ENCODE data around the gene CASS4.

Gene CASS4

GRCh38 chr20:56445540-56445939, 33.5 kb downstream of the CASS4 start:
- no peak for DNase-seq

GRCh38 chr20:56447227-56447626, 35.2 kb downstream of the CASS4 start:
- DNase-seq = no peak

GRCh38 chr20:56449459-56449858, 37.4 kb downstream of the CASS4 start:
- no peak for DNase-seq

GRCh38 chr20:56451056-56451765, 39.2 kb downstream of the CASS4 start:
- DNase-seq = no peak

- DNase-seq = no peak
These were observed 41.3 kb downstream of the CASS4 start for GRCh38 chr20:56453352-56453751.

GRCh38 chr20:56454754-56455153, 42.7 kb downstream of the CASS4 start:
- no peak for DNase-seq

GRCh38 chr20:56458206-56458821, 46.3 kb downstream of the CASS4 start:
- no peak for DNase-seq

- DNase-seq = no peak
These were observed 48.4 kb downstream of the CASS4 start for GRCh38 chr20:56460459-56460858.

- no peak for DNase-seq
These were observed 49.5 kb downstream of the CASS4 start for GRCh38 chr20:56461576-56461975.

- DNase-seq = no peak
These were observed 51.4 kb downstream of the CASS4 start for GRCh38 chr20:56463428-56463827.

GRCh38 chr20:56465997-56466396, 53.9 kb downstream of the CASS4 start:
- DNase-seq = no peak

GRCh38 chr20:56467968-56468315, 55.9 kb downstream of the CASS4 start:
- no peak for DNase-seq

GRCh38 chr20:56468316-56469076, 56.4 kb downstream of the CASS4 start, which contains the start of gene RTF2:
TSS of gene RTF2 (plus strand) at chr20:56468627. CDS start at chr20:56468698, 71 bp downstream.
- peak; percentile 88 for DNase-seq

GRCh38 chr20:56469077-56469449, 57.0 kb downstream of the CASS4 start:
- DNase-seq = no peak

- DNase-seq = no peak
These were observed 71.9 kb downstream of the CASS4 start for GRCh38 chr20:56483970-56484369.

GRCh38 chr20:56487216-56487615, 75.2 kb downstream of the CASS4 start:
- DNase-seq = no peak

GRCh38 chr20:56488566-56488965, 76.5 kb downstream of the CASS4 start:
- no peak for DNase-seq

- DNase-seq = no peak
These were observed 89.1 kb downstream of the CASS4 start for GRCh38 chr20:56501116-56501515.

- no peak for DNase-seq
These were observed 91.9 kb downstream of the CASS4 start for GRCh38 chr20:56503916-56504315.

- no peak for DNase-seq
These were observed 92.4 kb downstream of the CASS4 start for GRCh38 chr20:56504373-56505005.

GRCh38 chr20:56506103-56506502, 94.0 kb downstream of the CASS4 start:
- no peak for DNase-seq

All from NCI-H2029 (cell line).